Measurements from ENCODE around the gene TNKS1BP1.

TNKS1BP1 gene

GRCh38 chr11:57348052-57348451 is 23.3 kb upstream of the TNKS1BP1 start:
- DNase-seq (ENCODE audit: low spot score): no peak
- in situ Hi-C loops (cut with MboI; ENCODE audit: low pct_unique_long_range_greater_than_20kb, low sequenced_read_pairs, unreplicated experiment): no loop called here
- no peak for TF ChIP-seq CTCF (IDR thresholded peaks at IDR 0.05; ENCODE audit: extremely low read depth, insufficient read depth, missing control alignments)

GRCh38 chr11:57347336-57347735 is 22.6 kb upstream of the TNKS1BP1 start:
- in situ Hi-C loops (cut with MboI; ENCODE audit: low pct_unique_long_range_greater_than_20kb, low sequenced_read_pairs, unreplicated experiment): no loop called here

GRCh38 chr11:57345555-57346211 is 20.9 kb upstream of the TNKS1BP1 start:
- in situ Hi-C loops (cut with MboI; ENCODE audit: low pct_unique_long_range_greater_than_20kb, low sequenced_read_pairs, unreplicated experiment): no loop called here
- peak; percentile 83 for DNase-seq (ENCODE audit: low spot score)
- peak; percentile 77 for TF ChIP-seq CTCF (IDR thresholded peaks at IDR 0.05; ENCODE audit: extremely low read depth, insufficient read depth, missing control alignments)

More at GRCh38 chr11:57347336-57347735, 22.6 kb upstream of the TNKS1BP1 start:
- DNase-seq (ENCODE audit: low spot score): no peak
- no peak for TF ChIP-seq CTCF (IDR thresholded peaks at IDR 0.05; ENCODE audit: extremely low read depth, insufficient read depth, missing control alignments)

GRCh38 chr11:57344826-57345225 is 20.1 kb upstream of the TNKS1BP1 start:
- no peak for TF ChIP-seq CTCF (IDR thresholded peaks at IDR 0.05; ENCODE audit: extremely low read depth, insufficient read depth, missing control alignments)
- in situ Hi-C loops (cut with MboI; ENCODE audit: low pct_unique_long_range_greater_than_20kb, low sequenced_read_pairs, unreplicated experiment): no loop called here
- DNase-seq (ENCODE audit: low spot score): no peak

GRCh38 chr11:57343825-57344224 is 19.1 kb upstream of the TNKS1BP1 start:
- in situ Hi-C loops (cut with MboI; ENCODE audit: low pct_unique_long_range_greater_than_20kb, low sequenced_read_pairs, unreplicated experiment): no loop called here
- TF ChIP-seq CTCF (IDR thresholded peaks at IDR 0.05; ENCODE audit: extremely low read depth, insufficient read depth, missing control alignments): no peak
- DNase-seq (ENCODE audit: low spot score): no peak

GRCh38 chr11:57342702-57343101 is 17.9 kb upstream of the TNKS1BP1 start:
- TF ChIP-seq CTCF (IDR thresholded peaks at IDR 0.05; ENCODE audit: extremely low read depth, insufficient read depth, missing control alignments): no peak
- in situ Hi-C loops (cut with MboI; ENCODE audit: low pct_unique_long_range_greater_than_20kb, low sequenced_read_pairs, unreplicated experiment): no loop called here
- no peak for DNase-seq (ENCODE audit: low spot score)

Measured in GM13977 (cell line).